Endothelial cell (in vitro differentiated cells): ENCODE data around the gene EPN1. TPM values are rescaled to one million over a fixed set of nuclear protein-coding genes. Genes with fewer than 3 reads are reported as not detected.
"Not testable (repeated sequence)": the region's sequence is repeated elsewhere in the genome, so short reads cannot be mapped to it uniquely, and the experiment has no call there.

Experiments
- DNase-seq: peaks from one replicate; pipeline ENCODE4 v3.0.0; 2021; ENCODE audit warnings: low spot score
- H3K27ac Mint-ChIP-seq: one replicate; pipeline ENCODE4 v1.8.0; 2021; ENCODE audit warnings: mixed read lengths, inconsistent platforms; ENCODE audit not compliant: unreplicated experiment
- H3K27me3 Mint-ChIP-seq: one replicate; pipeline ENCODE4 v1.8.0; 2021; ENCODE audit warnings: mild to moderate bottlenecking, moderate library complexity, mixed read lengths, inconsistent platforms; ENCODE audit not compliant: unreplicated experiment
- H3K36me3 Mint-ChIP-seq: one replicate; pipeline ENCODE4 v1.8.0; 2021; ENCODE audit warnings: mild to moderate bottlenecking, low read depth, mixed read lengths, inconsistent platforms; ENCODE audit not compliant: unreplicated experiment
- H3K4me1 Mint-ChIP-seq: one replicate; pipeline ENCODE4 v1.8.0; 2021; ENCODE audit warnings: mild to moderate bottlenecking, mixed read lengths, inconsistent platforms; ENCODE audit not compliant: unreplicated experiment
- H3K4me3 Mint-ChIP-seq: one replicate; pipeline ENCODE4 v1.8.0; 2021; ENCODE audit warnings: mild to moderate bottlenecking, mixed read lengths, inconsistent platforms; ENCODE audit not compliant: unreplicated experiment
- H3K9me3 Mint-ChIP-seq: one replicate; pipeline ENCODE4 v1.8.0; 2021; ENCODE audit warnings: mixed read lengths, inconsistent platforms; ENCODE audit not compliant: unreplicated experiment
- total RNA-seq: library from RNA; stranded (reverse); fragmentation: NEBNext Ultra II Directional; extraction: Animal tissue kit (Norgen Biotek cat#: 25700); gene quantifications from one replicate; pipeline ENCODE4 v1.2.1, GENCODE V29; 2021; ENCODE audit not compliant: unreplicated experiment
- TF ChIP-seq, protein P1 (sequence below): fragments of 200-600 bp; sonication (generic); IDR thresholded peaks from one replicate; pipeline ENCODE4 v1.5.0; 2021; ENCODE audit warnings: antibody characterized with exemption; ENCODE audit not compliant: unreplicated experiment

Gene EPN1
- total RNA-seq, 1 donor from 2014 or later = 250 TPM

DNA sequence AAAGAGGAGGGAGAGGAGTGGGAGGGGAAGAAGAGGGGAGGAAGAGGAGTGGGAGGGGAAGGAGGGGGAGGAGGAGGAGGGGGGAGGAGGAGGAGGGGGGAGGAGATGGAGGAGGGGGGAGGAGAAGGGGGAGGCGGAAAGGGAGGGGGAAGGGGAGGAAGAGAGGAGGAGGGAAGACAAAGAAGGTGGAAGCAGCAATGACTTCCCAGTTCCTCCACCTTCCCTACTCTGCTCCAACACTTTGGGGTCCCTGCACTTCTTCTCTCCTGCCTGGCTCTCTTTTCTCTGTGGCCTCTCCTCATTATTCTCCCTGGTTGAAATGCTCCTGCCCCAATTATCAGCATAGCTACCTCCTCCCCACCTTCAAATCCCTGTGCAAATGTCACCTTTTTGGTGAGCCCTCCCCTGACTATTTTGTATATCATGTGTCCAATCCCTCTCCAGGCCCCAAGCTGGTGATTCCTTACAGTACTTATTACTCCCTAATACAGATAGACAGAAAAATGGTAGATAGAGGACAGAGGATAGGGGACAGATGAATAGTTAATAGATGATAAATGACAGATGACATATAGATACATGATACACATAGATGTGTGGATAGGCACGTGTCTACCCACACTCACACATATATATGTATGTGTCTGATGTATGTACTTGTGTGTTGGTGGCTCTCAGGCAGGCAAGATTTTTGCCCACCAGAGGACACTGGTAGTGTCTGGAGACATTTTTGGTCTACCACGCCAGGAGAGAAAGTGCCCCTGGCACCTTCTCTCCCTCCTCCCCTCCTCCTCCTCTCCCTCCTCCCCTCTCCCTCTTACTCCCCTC lies 38.0 kb downstream of the EPN1 start:
- TF ChIP-seq, protein P1, sequence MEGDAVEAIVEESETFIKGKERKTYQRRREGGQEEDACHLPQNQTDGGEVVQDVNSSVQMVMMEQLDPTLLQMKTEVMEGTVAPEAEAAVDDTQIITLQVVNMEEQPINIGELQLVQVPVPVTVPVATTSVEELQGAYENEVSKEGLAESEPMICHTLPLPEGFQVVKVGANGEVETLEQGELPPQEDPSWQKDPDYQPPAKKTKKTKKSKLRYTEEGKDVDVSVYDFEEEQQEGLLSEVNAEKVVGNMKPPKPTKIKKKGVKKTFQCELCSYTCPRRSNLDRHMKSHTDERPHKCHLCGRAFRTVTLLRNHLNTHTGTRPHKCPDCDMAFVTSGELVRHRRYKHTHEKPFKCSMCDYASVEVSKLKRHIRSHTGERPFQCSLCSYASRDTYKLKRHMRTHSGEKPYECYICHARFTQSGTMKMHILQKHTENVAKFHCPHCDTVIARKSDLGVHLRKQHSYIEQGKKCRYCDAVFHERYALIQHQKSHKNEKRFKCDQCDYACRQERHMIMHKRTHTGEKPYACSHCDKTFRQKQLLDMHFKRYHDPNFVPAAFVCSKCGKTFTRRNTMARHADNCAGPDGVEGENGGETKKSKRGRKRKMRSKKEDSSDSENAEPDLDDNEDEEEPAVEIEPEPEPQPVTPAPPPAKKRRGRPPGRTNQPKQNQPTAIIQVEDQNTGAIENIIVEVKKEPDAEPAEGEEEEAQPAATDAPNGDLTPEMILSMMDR = no peak
- Mint-ChIP-seq H3K9me3 (peaks cover 22% of the 10 kb centered on the region), H3K4me1 (no peaks in the 10 kb centered on the region), H3K4me3 (peak overlapping the region; percentile 47), H3K27me3 (peaks cover 10% of the 10 kb centered on the region), H3K36me3 (peaks cover 23% of the 10 kb centered on the region), H3K27ac (peak overlapping the region; percentile 89)
- no peak for DNase-seq

DNA sequence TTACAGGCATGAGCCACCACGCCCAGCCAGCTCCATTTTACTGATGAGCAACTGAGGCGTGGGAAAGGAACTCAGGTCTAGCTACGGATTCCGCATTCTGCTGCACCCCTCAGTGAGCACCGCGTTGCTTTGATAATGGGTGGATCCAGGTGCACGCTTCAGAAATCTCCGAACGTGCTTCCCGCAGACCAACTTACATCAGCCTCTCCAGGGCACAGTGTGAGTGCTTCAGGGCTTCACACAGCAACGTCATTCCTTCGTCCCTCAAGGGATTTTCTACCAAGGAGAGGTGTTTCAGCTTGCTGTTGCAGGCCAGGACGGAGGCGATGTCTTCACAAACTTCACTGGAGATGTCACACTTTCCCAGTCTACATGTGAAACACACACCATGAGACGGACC lies 41.5 kb downstream of the EPN1 start:
- H3K27me3 Mint-ChIP-seq = peaks cover 11% of the 10 kb centered on the region
- no peak overlapping the region for H3K4me3 Mint-ChIP-seq
- peaks cover 25% of the 10 kb centered on the region for H3K36me3 Mint-ChIP-seq
- TF ChIP-seq, protein P1 = no peak
- H3K4me1 Mint-ChIP-seq = no peaks in the 10 kb centered on the region
- H3K9me3 Mint-ChIP-seq = peaks cover 37% of the 10 kb centered on the region
- no peak for DNase-seq
- no peak overlapping the region for H3K27ac Mint-ChIP-seq

DNA sequence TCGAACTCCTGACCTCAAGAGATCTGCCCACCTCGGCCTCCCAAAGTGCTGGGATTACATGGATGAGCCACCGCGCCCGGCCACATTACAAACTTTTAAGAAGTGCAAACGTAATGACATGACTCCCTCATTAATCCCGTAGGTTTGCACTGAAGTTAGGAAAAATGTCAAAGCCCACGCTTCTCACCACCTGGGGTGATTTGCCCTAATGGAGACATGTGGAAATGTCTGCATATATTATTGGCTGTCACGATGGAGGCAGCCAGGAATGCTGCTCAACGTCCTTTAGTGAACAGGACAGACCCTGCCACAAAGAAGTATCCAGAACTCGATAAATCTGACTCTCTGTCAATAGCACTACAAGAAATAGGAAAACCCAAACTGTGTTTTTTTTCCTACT lies 42.2 kb downstream of the EPN1 start:
- Mint-ChIP-seq H3K9me3 (peaks cover 38% of the 10 kb centered on the region), H3K27me3 (peaks cover 8% of the 10 kb centered on the region), H3K4me1 (no peaks in the 10 kb centered on the region), H3K36me3 (peaks cover 26% of the 10 kb centered on the region), H3K27ac (no peak overlapping the region), H3K4me3 (peak overlapping the region; percentile 19)
- no peak for DNase-seq
- TF ChIP-seq, protein P1 = no peak

DNA sequence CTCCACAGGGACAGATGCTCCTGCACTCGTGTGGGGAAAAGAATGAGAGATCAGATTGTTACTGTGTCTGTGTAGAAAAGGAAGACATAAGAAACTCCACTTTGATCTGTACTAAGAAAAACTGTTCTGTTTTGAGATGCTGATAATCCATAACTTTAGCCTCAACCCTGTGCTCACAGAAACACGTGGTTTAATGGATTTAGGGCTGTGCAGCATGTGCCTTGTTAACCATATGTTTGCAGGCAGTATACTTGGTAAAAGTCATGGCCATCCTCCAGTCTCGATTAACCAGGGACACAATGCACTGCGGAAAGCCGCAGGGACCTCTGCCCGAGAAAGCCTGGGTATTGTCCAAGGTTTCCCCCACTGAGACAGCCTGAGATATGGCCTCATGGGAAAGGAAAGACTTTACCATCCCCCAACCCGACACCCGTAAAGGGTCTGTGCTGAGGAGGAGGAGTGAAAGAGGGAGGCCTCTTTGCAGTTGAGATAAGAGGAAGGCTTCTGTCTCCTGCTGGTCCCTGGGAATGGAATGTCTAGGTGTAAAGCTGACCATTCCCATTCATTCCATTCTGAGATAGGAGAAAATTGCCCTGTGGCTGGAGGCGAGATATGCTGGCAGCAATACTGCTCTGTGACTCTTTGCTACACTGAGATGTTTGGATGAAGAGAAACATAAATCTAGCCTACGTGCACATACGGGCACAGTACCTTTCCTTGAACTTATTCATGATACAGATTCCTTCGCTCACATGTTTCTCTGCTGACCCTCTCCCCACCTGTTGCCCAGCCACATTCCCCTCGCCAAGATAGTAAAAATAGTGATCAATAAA lies 43.1 kb downstream of the EPN1 start:
- H3K36me3 Mint-ChIP-seq = peaks cover 21% of the 10 kb centered on the region
- not testable (repeated sequence) for H3K4me3 Mint-ChIP-seq, DNase-seq, H3K4me1 Mint-ChIP-seq, H3K27ac Mint-ChIP-seq, H3K27me3 Mint-ChIP-seq
- peaks cover 39% of the 10 kb centered on the region for H3K9me3 Mint-ChIP-seq

DNA sequence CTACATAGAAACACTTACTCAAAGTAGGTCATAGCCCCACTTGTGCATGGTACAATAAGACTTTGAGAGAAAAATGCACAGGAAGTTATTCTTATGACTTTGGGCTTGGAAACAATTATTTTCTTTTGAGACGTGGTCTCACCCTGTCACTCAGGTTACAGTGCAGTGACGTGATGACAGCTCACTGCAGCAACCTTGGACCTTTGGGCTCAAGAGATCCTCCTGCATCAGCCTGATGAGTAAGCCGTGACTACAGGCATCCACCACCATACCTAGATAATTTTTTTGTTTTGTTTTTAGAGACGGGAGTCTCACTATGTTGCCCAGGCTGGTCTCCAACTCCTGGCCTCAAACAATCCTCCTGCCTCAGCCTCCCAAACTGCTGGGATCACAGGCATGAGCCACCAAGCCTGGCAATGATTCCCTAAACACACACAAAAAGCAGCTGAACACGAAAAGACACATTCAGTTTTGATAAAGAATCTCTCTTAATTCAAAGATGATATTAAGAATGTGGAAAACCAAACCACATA lies 45.3 kb downstream of the EPN1 start:
- TF ChIP-seq, protein P1 = no peak
- Mint-ChIP-seq H3K36me3 (peaks cover 21% of the 10 kb centered on the region), H3K27me3 (peaks cover 2% of the 10 kb centered on the region), H3K9me3 (peaks cover 41% of the 10 kb centered on the region), H3K4me1 (no peaks in the 10 kb centered on the region), H3K27ac (no peak overlapping the region), H3K4me3 (no peak overlapping the region)
- no peak for DNase-seq
